Neural progenitor cell (in vitro differentiated cells): ENCODE data around the gene SYT7.

Source experiments
- EZH2 ChIP-seq: fragments of 200-600 bp; sonication (generic); IDR thresholded peaks from 2 replicates; pipeline ENCODE4 v1.6.1; 2017; ENCODE audit warnings: antibody characterized with exemption, mild to moderate bottlenecking, moderate library complexity
- EZH2phosphoT487 ChIP-seq: fragments of 200-600 bp; sonication (generic); IDR thresholded peaks from 2 replicates; pipeline ENCODE4 v1.6.1; 2017; ENCODE audit warnings: antibody characterized with exemption
- TF ChIP-seq, protein P1 (sequence below): fragments of 200-600 bp; sonication (generic); IDR thresholded peaks from 2 replicates; pipeline ENCODE4 v1.5.1; 2017; ENCODE audit warnings: antibody characterized with exemption, mild to moderate bottlenecking

DNA sequence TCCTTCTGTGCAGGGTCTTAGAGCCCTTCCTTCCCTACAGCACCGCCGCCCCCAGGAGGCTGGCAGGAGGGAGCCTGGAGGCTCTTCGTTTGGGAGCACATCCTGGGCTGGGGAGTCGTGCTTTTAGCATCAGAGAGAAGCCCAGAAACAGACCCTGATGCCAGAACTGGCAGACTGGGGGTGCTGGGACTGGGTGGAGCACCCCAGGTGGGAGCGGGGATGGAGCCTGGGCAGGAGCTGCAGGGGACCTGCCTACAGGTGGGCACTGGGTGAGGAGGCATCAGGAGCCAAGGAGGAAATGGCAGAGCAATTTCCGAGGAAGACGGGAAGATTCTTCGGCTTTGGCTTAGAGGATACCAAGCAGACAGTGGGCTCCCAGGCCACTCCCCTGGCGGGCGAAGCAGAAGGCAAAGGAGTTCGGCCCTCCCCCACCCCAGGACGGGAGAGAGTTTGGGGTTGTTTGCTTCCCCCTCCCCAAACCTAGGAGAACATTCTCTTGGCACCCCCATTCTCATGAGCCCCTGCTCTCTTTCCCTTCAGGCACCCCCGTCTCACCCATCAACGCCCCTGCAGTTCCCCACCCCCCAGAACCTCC, 1.1 kb downstream of the SYT7 start:
- TF ChIP-seq, protein P1, sequence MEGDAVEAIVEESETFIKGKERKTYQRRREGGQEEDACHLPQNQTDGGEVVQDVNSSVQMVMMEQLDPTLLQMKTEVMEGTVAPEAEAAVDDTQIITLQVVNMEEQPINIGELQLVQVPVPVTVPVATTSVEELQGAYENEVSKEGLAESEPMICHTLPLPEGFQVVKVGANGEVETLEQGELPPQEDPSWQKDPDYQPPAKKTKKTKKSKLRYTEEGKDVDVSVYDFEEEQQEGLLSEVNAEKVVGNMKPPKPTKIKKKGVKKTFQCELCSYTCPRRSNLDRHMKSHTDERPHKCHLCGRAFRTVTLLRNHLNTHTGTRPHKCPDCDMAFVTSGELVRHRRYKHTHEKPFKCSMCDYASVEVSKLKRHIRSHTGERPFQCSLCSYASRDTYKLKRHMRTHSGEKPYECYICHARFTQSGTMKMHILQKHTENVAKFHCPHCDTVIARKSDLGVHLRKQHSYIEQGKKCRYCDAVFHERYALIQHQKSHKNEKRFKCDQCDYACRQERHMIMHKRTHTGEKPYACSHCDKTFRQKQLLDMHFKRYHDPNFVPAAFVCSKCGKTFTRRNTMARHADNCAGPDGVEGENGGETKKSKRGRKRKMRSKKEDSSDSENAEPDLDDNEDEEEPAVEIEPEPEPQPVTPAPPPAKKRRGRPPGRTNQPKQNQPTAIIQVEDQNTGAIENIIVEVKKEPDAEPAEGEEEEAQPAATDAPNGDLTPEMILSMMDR = no peak
- TF ChIP-seq EZH2 (peak; percentile 4), EZH2phosphoT487 (no peak)
